Naive B cell (primary cell): ENCODE results near the gene SPHK1. TPM values are rescaled to one million over a fixed set of nuclear protein-coding genes. Genes with fewer than 3 reads are reported as not detected.

Experiments used
- ATAC-seq, 2 donors: fragments of 150-1000 bp; cut with Tn5 transposase; 2 replicates each; pipeline ENCODE4 v1.10.0; 2021; ENCODE audit warnings: low read depth in 2 of 2, mild to moderate bottlenecking in 2 of 2, moderate library complexity in 2 of 2
- DNase-seq: peaks from one replicate; pipeline ENCODE4 v3.0.0; 2022
- H3K27ac Mint-ChIP-seq, 6 donors: one replicate each; pipeline ENCODE4 v1.8.0; 2020 to 2022; ENCODE audit warnings: mild to moderate bottlenecking in 6 of 6, mixed read lengths in 6 of 6, moderate library complexity in 5 of 6, inconsistent platforms in 2 of 6
- H3K27me3 Mint-ChIP-seq, 3 donors: one replicate each; pipeline ENCODE4 v1.8.0; 2021 to 2022; ENCODE audit warnings: mixed read lengths in 3 of 3, mild to moderate bottlenecking in 1 of 3
- H3K36me3 Mint-ChIP-seq, 2 donors: one replicate each; pipeline ENCODE4 v1.8.0; 2020 to 2022; ENCODE audit warnings: mixed read lengths in 2 of 2, inconsistent platforms in 1 of 2, mild to moderate bottlenecking in 1 of 2
- H3K4me1 Mint-ChIP-seq, 3 donors: one replicate each; pipeline ENCODE4 v1.8.0; 2020 to 2022; ENCODE audit warnings: mixed read lengths in 3 of 3, inconsistent platforms in 1 of 3, mild to moderate bottlenecking in 1 of 3, moderate library complexity in 1 of 3
- H3K4me3 Mint-ChIP-seq, 8 donors: one replicate each; pipeline ENCODE4 v1.8.0; 2020 to 2022; ENCODE audit warnings: mild to moderate bottlenecking in 8 of 8, mixed read lengths in 8 of 8, moderate library complexity in 8 of 8, inconsistent platforms in 2 of 8
- H3K9me3 Mint-ChIP-seq, 7 donors: one replicate each; pipeline ENCODE4 v1.8.0; 2020 to 2022; ENCODE audit warnings: mixed read lengths in 7 of 7, mild to moderate bottlenecking in 5 of 7, inconsistent platforms in 2 of 7, moderate library complexity in 1 of 7
- polyA plus RNA-seq, 6 donors: library from polyadenylated mRNA; unstranded; fragments of 300-500 nt; fragmentation: Illumina TruSeq; gene quantifications; one replicate each; pipeline ENCODE4 v1.2.3, GENCODE V29; 2021; ENCODE audit warnings: low read depth in 6 of 6

The SPHK1 gene
- polyA plus RNA-seq, 6 donors from 2014 or later = 0.22 to 1.7 TPM; not detected in 4

GRCh38 chr17:76427501-76428231 is 43.3 kb downstream of the SPHK1 start:
- H3K9me3 Mint-ChIP-seq = peaks cover 0 to 3% (median 0%) of the 10 kb centered on the region in 7 donors
- peak overlapping the region; percentile 42 to 89 (median 76) for H3K4me3 Mint-ChIP-seq
- H3K4me1 Mint-ChIP-seq = peaks cover 60 to 91% (median 64%) of the 10 kb centered on the region in 3 donors
- no peaks in the 10 kb centered on the region for H3K27me3 Mint-ChIP-seq
- peak overlapping the region; percentile 93 to 98 (median 96) for H3K27ac Mint-ChIP-seq
- peak; percentile 83 for DNase-seq
- peaks cover 0 to 6% of the 10 kb centered on the region in 2 donors for H3K36me3 Mint-ChIP-seq
- ATAC-seq = peak; percentile 88 to 90

GRCh38 chr17:76428511-76428910 is 44.1 kb downstream of the SPHK1 start:
- peak overlapping the region in 7 of 8 donors; percentile 29 to 85 (median 73) for H3K4me3 Mint-ChIP-seq
- ATAC-seq (no peak), DNase-seq (no peak)
- H3K9me3 Mint-ChIP-seq = peaks cover 0 to 3% (median 0%) of the 10 kb centered on the region in 7 donors
- peaks cover 61 to 92% (median 68%) of the 10 kb centered on the region in 3 donors for H3K4me1 Mint-ChIP-seq
- H3K27me3 Mint-ChIP-seq = no peaks in the 10 kb centered on the region
- H3K27ac Mint-ChIP-seq = peak overlapping the region in 5 of 6 donors; percentile 60 to 98 (median 97)
- H3K36me3 Mint-ChIP-seq = peaks cover 0 to 6% of the 10 kb centered on the region in 2 donors

GRCh38 chr17:76431509-76431908 is 47.1 kb downstream of the SPHK1 start:
- ATAC-seq (no peak), DNase-seq (no peak)
- Mint-ChIP-seq H3K27ac (peak overlapping the region in 2 of 6 donors; percentile 13 to 67), H3K4me3 (peak overlapping the region in 2 of 8 donors; percentile 32 to 50), H3K9me3 (peaks cover 0 to 3% (median 0%) of the 10 kb centered on the region in 7 donors), H3K36me3 (peaks cover 0 to 6% of the 10 kb centered on the region in 2 donors), H3K27me3 (no peaks in the 10 kb centered on the region), H3K4me1 (peaks cover 74 to 92% (median 77%) of the 10 kb centered on the region in 3 donors)

GRCh38 chr17:76432004-76432403 is 47.6 kb downstream of the SPHK1 start:
- Mint-ChIP-seq H3K4me3 (peak overlapping the region in 4 of 8 donors; percentile 19 to 50 (median 34)), H3K9me3 (peaks cover 0 to 3% (median 0%) of the 10 kb centered on the region in 7 donors), H3K4me1 (peaks cover 72 to 92% (median 76%) of the 10 kb centered on the region in 3 donors), H3K27ac (peak overlapping the region in 3 of 6 donors; percentile 13 to 67 (median 36)), H3K27me3 (no peaks in the 10 kb centered on the region), H3K36me3 (peaks cover 0 to 6% of the 10 kb centered on the region in 2 donors)
- ATAC-seq (no peak), DNase-seq (no peak)

GRCh38 chr17:76432712-76433336 is 48.4 kb downstream of the SPHK1 start:
- H3K4me1 Mint-ChIP-seq = peaks cover 65 to 92% (median 70%) of the 10 kb centered on the region in 3 donors
- ATAC-seq = no peak
- peak overlapping the region in 3 of 6 donors; percentile 18 to 95 (median 29) for H3K27ac Mint-ChIP-seq
- H3K4me3 Mint-ChIP-seq = peak overlapping the region in 6 of 8 donors; percentile 45 to 63 (median 54)
- peaks cover 0 to 6% of the 10 kb centered on the region in 2 donors for H3K36me3 Mint-ChIP-seq
- DNase-seq = no peak
- no peaks in the 10 kb centered on the region for H3K27me3 Mint-ChIP-seq
- H3K9me3 Mint-ChIP-seq = peaks cover 0 to 3% (median 0%) of the 10 kb centered on the region in 7 donors

GRCh38 chr17:76433693-76434092 is 49.3 kb downstream of the SPHK1 start:
- peak overlapping the region; percentile 49 to 96 (median 76) for H3K27ac Mint-ChIP-seq
- H3K36me3 Mint-ChIP-seq = peaks cover 0 to 6% of the 10 kb centered on the region in 2 donors
- peak overlapping the region; percentile 2 to 86 (median 64) for H3K4me3 Mint-ChIP-seq
- ATAC-seq (peak; percentile 61 to 64), DNase-seq (no peak)
- H3K4me1 Mint-ChIP-seq = peaks cover 65 to 91% (median 70%) of the 10 kb centered on the region in 3 donors
- no peaks in the 10 kb centered on the region for H3K27me3 Mint-ChIP-seq
- no peaks in the 10 kb centered on the region for H3K9me3 Mint-ChIP-seq

- Mint-ChIP-seq H3K4me3 (peak overlapping the region in 3 of 8 donors; percentile 1 to 52 (median 47)), H3K27me3 (no peaks in the 10 kb centered on the region), H3K27ac (peak overlapping the region in 5 of 6 donors; percentile 32 to 95 (median 69)), H3K4me1 (peaks cover 70 to 93% (median 75%) of the 10 kb centered on the region in 3 donors), H3K9me3 (no peaks in the 10 kb centered on the region), H3K36me3 (peaks cover 0 to 4% of the 10 kb centered on the region in 2 donors)
- ATAC-seq (no peak), DNase-seq (no peak)
Measured at GRCh38 chr17:76434870-76435269, 50.5 kb downstream of the SPHK1 start.

GRCh38 chr17:76435751-76436150 is 51.3 kb downstream of the SPHK1 start:
- Mint-ChIP-seq H3K27ac (peak overlapping the region in 2 of 6 donors; percentile 62 to 70), H3K4me1 (peaks cover 73 to 91% (median 79%) of the 10 kb centered on the region in 3 donors)

More at GRCh38 chr17:76435751-76436150, 51.3 kb downstream of the SPHK1 start:
- H3K36me3 Mint-ChIP-seq = no peaks in the 10 kb centered on the region
- no peaks in the 10 kb centered on the region for H3K27me3 Mint-ChIP-seq
- DNase-seq = no peak
- no peak for ATAC-seq
- H3K4me3 Mint-ChIP-seq = no peak overlapping the region
- H3K9me3 Mint-ChIP-seq = no peaks in the 10 kb centered on the region

Other genes starting within 250 kb of the SPHK1 start
- gene FOXJ1, start 243.4 kb upstream of the SPHK1 start, polyA plus RNA-seq = not detected
- under 1 TPM in 5 of 6 donors, not detected in 1; 0.09 to 0.71 (median 0.22) TPM for gene RNF157, start 144.1 kb upstream of the SPHK1 start, polyA plus RNA-seq
- gene UBALD2, start 119.3 kb upstream of the SPHK1 start, polyA plus RNA-seq = 1 to 10 TPM; 2.5 to 6.2 (median 4.6) TPM
- gene QRICH2, start 76.3 kb upstream of the SPHK1 start, polyA plus RNA-seq = under 1 TPM in 2 of 6 donors, not detected in 4; 0.20 to 0.38 TPM
- 10 to 100 TPM; 46.0 to 81.3 (median 54.4) TPM for gene PRPSAP1, start 30.7 kb upstream of the SPHK1 start, polyA plus RNA-seq
- 10 to 100 TPM; 11.0 to 26.0 (median 16.4) TPM for gene UBE2O, start 68.5 kb downstream of the SPHK1 start, polyA plus RNA-seq
- 1 to 10 TPM in 1 of 6 donors, under 1 TPM in 2, not detected in 3; 0.24 to 1.2 (median 0.43) TPM for gene AANAT, start 83.0 kb downstream of the SPHK1 start, polyA plus RNA-seq
- gene RHBDF2, start 116.8 kb downstream of the SPHK1 start, polyA plus RNA-seq = 100 to 1,000 TPM in 1 of 6 donors, 10 to 100 TPM in 5; 44.0 to 148 (median 51.7) TPM
- gene CYGB, start 153.1 kb downstream of the SPHK1 start, polyA plus RNA-seq = 1 to 10 TPM in 2 of 6 donors, under 1 TPM in 4; 0.21 to 2.4 (median 0.79) TPM
- gene PRCD, start 155.4 kb downstream of the SPHK1 start, polyA plus RNA-seq = 10 to 100 TPM; 21.6 to 54.4 (median 34.3) TPM
- gene ST6GALNAC2, start 201.3 kb downstream of the SPHK1 start, polyA plus RNA-seq = 1 to 10 TPM in 1 of 6 donors, under 1 TPM in 4, not detected in 1; 0.22 to 1.0 (median 0.48) TPM